ENCODE measurements around the gene GALNT2.

Gene GALNT2

DNA sequence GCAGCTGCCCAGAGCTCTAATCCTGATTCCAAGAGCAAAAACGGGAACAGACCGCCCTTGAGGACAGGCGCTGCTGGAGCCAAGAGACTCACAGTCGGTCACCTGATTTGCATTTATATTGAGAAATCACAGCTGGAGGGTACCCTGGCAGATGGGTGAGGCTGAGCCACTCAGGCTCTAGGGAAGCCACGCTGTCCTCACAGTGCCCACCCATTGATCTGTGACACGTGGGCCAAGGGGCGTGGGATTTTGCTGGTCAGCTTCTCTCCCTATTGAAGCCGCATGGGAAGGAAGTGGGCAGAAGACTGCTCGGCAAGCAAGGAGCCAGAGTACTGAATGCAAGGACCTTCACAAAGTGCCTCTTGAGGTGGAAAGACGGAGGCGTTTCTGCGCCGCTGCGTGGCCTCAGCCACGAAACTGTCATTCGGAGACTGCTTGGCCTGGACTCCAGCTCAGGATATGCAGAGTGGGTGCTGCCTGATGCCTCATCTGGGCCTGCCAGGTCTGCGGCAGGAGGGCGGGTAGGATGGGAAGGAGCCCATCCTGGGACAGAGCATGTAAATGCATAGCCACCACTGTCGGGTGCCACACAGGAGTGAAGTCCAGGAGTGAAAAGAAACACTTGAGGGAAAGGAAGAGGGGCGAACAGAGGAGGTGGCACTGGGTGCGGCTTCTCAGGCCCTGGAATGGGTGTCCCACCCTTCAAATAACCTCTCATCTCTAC lies 219.3 kb downstream of the GALNT2 start:
- DNase-seq = no peak

DNA sequence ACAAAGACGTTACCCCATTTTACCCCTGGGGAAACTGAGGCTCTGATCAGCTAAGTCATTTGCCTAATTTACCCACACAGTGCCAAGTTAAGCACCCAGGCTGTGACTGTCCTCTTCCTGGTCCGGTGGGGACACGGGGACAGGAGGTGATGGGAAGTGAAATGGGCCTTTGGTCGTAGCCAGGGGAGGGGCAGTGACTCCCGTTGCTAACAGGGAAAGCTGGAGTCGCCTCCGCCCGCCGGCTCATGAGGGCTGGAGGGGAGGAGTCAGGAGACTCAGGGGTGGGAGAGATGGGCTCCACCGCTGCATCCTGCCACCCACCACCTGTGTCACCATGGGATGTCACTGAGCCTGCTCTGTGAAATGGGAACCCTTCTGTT lies 219.8 kb downstream of the GALNT2 start:
- DNase-seq = no peak

DNA sequence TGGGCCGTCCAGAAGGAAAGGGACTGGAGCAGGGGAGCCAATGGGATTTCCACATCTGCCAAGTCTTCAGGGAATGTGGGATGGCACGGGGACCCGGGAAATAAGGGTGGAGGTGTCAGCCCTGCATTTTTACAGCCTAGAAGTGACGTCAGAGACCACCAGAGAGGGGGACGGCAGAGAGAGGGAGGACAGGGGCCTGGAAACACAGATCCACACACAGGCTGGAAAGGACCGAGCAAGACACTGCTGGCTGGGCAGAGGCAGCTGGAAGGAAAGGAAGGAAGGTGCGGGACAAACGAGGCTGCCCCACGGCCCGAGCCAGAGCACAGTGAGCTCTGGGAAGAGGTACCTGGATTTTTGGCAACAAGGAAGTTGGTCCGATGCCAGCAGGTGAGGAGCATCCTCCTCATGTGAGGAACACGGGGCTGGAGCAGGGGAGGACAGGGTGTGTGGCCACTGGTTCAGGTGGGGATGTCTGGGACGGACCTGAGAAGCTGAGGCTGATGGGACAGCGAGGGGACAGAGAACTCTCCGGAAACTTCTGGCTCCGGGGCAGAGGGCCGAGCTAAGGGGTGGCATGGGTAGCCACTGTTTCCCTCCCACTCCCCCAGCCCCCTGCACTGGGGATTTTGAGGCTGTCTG lies 220.8 kb downstream of the GALNT2 start:
- DNase-seq = no peak

DNA sequence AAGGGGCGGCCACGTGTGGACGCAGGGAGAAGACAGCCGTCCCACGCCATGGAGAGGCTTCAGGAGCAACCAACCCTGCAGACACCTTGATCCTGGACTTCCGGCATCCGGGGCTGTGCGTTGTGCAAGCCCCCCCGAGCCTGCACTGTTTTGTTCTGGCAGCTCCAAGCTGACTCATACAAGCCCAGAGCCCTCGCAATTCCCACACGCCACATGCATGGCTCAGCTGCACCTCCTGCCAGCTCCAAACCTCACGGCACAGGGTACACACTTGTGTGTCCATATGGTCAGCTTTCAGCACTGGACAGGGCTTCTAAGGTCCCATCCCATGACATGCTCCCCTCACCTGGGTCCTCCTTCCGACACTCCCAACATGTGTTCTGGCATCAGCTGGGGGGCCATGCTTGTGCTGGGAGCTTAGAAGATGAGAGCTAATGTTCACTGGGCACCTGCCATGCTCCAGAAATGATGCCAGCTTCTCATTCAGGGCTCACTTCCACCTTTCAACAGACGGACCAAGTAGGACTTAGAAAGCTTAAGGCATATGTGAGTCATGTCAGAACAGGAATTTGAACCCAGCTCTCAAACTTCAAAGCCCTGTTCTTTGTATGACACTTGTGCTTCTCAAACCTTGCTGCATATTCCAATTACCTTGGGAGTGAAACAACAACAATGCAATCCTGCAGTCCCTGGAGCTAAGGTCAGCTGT lies 221.8 kb downstream of the GALNT2 start:
- DNase-seq = no peak

DNA sequence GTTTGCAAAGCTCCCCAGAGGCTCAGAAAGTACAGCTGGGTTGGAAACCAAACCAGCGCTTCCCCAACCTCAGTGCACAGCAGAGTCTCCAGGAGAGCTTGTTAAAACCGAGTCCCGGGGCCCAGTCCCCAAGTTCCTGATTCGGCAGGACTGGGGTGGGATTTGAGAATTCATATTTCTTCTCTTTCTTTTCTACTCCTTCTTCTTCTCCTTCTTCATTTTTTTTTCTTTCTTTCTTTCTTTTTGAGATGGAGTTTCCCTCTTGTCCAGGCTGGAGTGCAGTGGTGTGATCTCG lies 222.3 kb downstream of the GALNT2 start:
- no peak for DNase-seq

DNA sequence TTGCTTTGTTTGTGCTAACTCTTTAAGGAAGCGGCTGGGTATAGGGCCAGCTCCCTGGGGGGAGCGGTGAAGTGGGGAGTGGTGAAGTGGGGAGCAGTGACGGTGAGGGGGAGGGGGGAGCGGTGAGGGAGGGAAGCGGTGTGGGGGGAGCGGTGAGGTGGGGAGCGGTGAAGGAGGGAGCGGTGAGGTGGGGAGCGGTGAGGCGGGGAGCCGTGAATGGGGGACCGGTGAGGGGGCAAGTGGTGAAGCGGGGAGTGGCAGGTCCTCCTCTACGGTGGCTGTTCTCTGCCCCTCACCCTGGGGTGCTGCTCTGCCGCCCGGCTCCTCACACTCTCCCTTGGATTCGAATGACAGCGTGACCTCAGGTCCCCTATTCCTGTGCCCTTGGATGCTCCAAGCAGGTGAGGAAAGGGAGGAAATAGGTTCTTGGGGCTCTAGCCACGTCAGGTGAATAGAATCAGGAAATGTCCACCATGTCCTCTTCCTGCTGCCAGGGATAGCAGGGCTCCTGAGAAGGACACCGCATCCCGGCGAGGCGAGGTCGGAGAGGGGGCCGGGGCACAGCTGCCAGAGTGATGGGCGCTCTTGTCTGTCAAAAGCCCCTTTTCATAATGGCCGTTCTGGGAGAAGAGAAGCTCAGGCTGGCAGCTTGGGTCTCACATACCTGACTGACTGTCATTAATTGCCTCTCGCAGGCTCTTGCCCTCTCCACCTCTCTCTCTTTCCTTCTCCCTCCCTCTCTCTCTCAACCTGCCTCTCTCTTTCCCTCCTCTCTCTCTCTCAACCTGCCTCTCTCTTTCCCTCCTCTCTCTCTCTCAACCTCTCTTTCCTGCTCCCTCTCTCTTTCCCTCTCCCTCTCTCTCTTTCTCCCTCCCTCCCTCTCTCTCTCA lies 224.9 kb downstream of the GALNT2 start:
- DNase-seq = no peak

DNA sequence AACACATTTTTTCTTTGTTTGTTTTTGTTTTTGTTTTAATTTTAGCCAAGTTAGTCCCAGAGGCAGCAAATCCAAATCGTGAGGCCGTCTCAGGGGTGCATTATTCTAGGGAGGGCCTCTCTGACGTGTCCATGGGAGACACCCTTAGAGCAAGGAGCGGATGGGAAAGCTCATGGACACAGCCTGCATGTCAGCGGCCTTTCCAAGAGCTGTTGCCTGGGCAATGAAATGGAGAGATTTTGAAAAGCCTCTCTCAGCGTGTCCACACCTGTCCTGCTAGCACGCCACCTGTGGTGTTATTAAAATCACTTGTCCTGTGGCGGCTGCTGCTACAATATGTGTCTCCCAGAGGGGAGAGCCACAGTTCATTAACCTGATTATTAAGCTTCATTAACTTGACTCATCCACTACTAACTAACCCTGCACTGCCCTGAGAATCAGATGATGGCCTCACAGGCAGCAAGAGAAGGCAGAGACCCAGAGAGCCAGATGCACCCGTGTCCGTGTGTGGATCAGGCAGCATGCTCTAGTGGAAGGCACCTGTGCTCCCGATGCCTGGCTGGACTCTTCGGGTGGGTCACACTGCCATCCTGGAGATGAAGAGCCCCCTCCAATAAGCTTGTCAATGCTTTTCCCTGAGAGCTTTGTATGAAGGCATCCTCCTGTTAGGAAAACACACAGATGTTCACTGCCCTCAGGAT lies 225.8 kb downstream of the GALNT2 start:
- no peak for DNase-seq

DNA sequence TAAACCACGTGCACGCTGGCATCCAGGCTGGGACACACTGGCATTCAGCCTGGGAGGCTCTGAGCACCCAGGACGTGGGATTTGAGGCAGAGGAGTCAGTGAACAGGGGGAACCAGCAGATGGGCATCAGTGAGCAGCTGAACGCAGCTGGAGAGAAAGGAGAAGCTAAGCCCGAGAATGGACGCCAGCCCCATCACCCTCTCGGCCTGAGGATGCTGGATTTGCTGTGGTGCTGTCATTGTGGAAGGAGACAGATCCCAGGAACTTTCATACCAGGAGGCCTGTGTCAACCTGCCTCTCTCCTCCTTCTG lies 226.3 kb downstream of the GALNT2 start:
- DNase-seq = no peak

DNA sequence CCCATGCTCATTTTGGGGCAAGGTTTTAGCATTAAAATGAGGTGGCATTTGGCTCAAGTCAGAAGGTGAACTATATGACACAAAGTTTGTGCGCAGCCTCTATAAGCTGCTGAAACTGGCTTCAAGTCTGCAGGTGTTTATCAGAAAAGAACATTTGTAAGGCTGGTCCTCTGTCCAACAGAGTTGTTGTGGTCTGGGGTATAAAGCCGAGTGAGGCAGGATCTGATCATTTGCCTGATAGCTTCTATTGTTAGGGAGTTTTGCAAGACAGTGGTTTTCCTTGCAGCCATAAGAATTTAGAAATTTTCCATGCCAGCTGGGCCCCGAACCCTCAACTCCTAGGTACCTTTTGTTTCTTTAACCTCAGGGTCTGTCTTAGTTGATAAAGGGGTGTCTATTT lies 228.3 kb downstream of the GALNT2 start:
- DNase-seq = no peak

DNA sequence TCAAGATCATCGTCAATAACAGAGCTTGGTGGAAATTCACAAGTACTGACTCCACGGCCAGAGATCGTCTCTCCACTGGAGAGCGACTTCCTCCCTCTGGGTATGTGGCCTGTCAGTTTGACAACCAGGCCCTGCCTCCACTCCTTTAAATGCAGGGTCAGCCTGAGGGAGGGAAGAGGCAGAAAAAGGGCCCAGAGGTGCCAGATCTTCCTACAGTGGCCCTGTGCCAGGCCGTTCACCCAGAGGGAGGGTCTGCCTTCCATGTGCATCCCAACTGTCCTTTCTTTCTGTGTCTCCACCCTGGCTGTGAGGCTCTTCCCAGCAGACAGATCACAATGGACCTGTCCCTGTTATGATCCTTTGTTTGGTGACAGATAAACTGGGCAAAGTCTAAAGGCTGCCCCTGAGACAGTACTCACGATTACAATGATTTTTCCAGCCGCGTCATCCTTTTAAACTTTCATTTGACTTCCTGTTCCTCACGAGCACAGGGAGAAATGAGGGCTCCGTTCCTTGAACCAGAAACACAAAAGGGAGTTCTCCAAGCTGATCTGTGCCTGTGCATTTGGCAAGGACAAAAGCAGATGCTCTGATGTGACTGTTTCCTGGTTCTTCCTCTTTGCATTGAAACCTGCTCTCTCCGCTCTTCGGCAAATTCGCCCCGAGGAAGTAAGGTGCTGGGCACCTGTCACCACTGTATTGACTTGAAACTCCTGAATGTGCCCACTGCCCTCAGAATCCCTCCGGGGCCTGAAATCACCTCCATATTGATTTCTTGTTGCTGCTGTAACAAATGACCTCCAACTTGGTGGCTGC lies 232.4 kb downstream of the GALNT2 start:
- DNase-seq = no peak

DNA sequence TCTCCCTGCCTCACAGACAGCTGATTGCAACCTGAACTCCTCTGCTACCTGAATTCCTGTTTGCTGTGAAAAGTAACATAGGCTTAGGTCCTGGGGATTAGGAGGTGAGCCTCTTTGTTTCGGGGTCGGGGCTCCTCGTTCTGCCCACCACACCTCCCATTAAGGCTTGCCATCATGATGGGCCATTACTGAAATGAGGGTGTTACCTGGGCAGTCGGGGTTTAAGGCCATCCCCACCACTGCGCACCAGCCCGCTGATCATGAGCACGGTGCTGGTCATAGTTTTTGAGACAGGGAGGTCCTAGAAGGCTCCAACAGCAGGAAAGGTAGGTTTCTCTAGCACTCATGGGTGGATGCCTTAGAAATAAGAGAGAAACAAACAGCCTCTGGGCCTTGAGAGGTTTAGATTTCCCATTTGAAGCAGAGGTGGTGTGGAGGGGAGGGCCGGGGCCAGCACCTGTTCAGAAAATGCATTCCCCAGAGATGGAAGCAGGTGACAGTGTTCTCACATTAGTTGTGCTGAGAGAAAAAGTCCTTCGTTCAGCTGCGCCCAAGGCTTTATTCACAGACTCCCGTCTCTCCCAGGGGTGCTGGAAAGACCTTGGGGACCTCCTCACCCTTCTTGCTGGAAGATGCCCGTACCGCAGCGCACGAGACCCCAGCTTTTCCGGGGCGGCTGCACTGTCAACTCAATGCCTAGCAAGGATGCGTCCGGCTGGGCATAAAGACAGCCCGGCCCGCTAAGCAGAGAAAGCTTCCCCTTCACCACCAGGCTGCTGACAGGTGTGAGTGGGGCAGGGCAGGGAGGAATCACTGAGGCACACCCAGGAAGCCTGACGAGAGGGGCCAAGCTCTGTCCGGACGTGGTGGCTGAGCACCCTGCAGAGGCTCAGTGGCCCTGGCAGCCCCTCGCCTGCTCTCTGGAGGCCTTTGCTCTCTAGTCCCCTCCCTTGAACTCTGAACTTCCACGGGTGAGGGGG lies 233.6 kb downstream of the GALNT2 start:
- no peak for DNase-seq

DNA sequence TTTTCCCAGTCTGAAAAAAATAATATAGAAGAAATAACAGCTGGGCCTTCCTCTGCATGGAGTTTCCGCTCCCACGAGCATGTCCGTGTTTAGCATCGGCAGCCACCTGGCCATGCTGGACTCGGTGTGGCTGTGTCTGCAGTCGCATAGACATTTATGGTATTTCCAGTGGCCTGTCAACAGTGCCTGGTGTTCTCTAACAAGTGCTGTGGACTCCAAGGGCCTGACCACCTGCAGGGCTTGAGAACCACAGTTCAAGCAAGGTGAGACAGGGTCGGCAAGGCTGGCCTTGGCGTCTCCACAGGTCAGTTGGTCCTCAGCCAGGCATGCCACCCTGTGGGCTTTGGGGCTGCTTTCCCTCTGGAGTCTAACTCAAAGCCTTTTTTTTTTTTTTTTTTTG lies 234.3 kb downstream of the GALNT2 start:
- no peak for DNase-seq

DNA sequence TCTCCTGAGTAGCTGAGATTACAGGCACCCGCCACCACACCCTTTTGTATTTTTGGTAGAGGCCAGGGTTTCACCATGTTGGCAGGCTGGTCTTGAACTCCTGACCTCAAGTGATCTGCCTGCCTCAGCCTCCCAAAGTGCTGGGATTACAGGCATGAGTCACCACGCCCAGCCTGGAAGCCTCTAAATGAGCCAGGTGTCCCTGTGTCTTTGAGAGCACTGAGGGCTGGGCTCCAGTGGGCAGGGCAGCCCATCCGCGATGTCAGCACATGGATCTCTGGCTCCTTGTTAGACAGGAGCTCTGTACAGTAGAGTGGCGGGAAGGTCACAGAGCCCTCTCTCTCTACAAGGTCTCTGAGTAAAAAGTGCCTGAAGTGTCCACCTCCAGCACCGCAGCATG lies 234.8 kb downstream of the GALNT2 start:
- no peak for DNase-seq

DNA sequence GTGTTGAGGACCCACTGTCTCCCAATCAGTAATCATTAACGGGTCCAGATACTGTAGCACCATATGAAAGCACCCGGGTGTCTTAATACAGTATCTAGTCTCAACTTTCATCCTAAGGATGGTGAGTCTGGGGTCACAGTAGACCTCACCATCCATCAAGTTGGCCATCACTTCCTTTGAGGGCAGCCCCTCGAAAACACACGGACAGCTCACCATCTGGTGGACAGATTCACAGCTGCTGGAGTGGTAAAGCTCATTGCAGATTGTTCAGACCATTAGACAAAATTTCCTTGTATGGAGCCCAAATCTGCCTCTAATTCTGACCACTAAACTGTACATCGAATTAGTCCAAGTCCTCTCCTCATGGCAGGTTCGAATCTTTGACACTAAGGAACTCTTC lies 236.0 kb downstream of the GALNT2 start:
- no peak for DNase-seq

DNA sequence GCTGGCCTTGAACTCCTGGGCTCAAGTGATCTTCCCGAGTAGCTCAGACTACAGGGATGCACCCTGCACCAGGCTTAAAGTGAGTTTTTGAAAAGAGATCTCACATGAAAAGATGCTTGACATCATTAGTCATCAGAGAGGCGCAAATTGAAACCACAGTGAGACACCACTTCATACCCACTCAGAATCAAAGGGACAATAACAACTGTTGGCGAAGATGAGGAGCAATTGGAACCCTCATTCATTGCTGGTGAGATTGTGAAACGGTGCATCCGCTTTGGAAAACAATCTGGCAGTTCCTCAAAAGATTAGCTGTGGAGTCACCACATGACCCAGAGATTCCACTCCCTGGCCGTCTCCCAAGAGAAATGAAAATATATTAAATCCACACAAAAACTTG lies 236.8 kb downstream of the GALNT2 start:
- no peak for DNase-seq

DNA sequence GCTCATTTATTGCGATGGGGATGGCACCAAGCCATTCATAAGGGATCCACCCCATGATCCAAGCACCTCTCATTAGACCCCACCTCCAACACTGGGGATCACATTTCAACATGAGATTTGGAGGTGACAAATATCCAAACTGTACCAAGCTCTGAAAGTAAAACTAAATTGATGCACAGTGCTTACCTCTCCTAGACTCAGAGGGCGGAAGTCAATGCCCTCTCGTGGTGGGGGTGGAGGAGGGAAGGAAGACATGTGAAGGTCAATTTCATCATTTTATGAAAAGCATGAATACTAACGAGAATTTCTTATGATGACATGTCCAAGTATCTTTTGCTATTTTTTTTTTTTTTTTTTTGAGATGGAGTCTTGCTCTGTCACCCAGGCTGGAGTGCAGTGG lies 239.1 kb downstream of the GALNT2 start:
- DNase-seq = no peak

DNA sequence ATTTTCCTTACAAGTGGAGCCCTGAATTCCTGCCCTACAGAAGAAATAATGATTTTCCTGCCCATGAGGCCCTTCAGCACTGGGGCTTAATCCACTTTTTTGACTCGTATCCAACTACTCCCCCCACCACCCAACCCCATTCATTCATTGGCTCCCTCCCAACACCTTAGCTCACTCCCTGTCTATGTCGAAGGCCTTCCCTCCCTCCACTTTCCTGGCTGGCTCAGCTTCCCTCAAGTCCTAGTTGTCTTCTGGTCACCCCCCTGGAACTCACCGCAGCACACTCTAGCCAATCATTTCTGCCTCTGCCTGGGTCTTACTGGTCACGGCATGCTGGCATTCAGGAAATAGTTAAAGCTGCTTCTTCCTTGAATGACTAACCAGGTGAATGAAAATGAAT lies 240.2 kb downstream of the GALNT2 start:
- DNase-seq = no peak

DNA sequence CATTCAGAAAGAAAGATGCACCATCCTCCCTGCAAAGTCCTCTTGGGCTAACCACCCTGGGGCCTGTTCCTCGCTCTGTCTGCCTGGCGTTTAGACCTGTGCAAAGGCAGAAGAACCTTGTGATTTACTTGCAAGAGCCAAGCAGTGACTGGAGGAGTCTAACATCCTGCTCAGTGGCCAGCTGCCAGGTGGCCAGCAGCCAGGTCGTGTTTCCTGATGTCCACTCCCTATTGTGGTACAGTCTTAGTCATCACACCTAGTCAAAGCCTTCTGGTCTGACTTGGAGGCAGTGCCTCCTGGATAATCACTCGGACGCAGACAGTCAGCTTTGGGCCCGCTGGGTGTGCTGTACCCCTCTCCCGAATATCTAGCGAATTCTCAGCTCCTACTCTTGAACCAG lies 241.0 kb downstream of the GALNT2 start:
- DNase-seq = no peak

DNA sequence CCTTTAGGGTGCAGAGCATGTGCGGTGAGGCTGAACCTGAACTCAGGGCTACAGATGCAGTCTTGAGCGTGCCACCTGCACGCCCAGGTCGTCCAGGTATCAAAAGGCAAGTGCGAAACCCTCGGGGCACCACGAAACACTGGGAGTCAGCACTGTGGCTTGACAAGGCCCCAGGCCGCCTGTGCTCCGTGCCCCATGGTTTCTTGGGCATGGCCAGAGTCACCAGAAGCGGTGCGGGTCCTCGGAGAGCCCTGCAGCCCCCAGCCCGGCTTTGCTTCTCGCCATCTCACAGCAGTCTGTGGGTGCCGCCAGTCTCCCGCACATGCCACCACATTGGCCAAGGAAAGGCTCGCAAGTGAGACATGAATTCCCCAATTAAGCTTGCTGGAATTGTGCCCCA lies 241.8 kb downstream of the GALNT2 start:
- DNase-seq = no peak

DNA sequence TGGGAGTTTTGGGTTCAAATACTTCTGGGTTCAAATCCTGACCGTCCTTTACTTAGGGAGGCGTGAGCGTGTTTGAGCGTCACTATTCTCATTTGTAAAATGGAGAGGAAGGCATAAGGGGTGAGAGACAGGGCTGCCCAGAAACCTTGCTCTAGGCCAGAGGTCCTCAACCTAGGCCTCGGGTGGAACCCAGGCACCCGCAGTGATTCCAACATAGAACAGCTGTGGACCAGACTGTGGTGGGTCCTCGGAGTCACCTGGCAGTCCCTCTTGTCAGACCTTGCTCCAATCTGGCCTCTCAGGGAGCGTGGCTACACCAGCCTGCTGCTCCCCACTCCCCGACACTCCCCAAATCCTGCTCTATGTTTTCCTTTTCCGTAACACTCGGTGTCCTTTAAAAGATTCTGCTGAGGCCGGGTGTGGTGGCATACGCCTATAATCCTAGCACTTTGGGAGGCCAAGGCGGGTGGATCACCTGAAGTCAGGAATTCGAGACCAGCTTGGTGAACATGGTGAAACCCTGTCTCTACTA lies 242.7 kb downstream of the GALNT2 start:
- DNase-seq = no peak

Data from midbrain (tissue), 1 donor.